HG03521 (cell line): ENCODE data around the gene VASH1.

ENCODE experiments used
- ATAC-seq: cut with Tn5 transposase; IDR thresholded peaks from one replicate; pipeline ENCODE4 v1.9.1; 2021; ENCODE audit warnings: mild to moderate bottlenecking, moderate library complexity; ENCODE audit not compliant: unreplicated experiment

VASH1 gene

DNA sequence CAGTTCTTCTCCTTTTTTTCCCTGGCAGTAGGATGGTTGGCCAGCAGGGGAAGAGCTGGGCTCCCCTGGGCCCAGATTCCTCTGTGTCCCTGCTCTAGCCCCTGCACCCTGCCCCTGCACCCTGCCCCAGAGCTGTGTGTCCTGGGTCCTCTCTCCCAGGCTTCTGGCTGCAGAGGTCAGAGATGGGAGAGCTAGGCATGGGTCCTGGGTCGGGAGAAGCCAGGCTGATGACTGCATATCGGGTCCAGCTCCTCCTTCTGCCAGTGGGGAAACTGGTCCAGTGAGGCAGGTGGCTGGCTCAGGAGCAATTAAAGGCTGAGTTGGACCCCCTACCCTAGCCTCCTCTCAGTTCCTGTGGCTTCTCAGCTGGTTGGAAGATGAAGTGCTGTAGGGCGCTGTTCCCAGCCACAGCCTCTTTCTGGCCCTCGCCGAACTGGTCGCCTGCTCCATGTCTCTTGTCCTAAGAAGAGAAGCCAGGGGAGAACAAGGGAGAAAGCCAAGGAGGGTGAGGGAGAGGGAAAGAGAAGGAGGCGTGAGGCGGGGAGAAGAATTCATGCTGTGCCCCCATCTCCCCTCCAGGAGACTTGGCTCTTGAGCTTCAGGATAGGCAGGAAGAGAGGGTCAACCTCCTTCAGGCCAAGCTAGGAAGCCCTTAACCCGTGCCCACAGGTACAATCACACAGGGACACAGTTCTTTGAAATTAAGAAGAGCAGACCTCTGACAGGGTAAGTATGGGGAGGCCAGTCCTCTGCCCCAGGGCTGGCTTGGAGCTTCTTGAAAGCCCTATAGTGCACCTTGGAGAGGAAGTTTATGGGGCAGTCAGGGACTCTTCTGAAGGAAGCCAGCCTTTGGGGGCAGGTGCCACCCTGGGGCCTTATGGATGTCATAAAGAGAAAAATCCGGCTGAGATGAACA is 9.5 kb downstream of the VASH1 start:
- ATAC-seq = no peak

DNA sequence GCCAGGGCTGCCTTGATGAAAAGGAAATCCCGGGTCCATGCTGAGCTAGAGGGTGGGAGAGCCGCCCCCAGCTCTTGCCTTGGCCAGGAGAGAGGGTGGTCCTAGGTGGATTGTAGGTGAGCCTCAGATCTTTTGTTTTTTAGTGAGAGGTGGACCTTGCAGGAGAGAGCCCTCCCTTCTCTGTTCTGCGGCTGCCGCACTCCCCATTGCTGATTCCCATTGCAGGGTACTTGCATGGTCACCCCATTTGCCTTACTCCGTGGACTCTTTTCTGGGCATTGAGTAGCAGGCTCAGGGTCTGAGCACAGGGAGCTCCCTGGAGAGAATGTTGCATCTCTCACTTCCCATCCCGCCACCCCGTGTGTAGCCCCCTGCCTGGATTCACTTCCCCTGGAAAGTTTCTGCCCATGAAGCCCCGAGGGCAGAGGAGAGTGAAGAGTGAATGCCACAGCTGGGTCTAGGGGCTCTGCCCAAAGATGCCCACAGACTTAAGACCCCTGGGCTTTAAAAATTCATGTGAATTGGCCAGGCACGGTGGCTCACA is 10.2 kb downstream of the VASH1 start:
- no peak for ATAC-seq

DNA sequence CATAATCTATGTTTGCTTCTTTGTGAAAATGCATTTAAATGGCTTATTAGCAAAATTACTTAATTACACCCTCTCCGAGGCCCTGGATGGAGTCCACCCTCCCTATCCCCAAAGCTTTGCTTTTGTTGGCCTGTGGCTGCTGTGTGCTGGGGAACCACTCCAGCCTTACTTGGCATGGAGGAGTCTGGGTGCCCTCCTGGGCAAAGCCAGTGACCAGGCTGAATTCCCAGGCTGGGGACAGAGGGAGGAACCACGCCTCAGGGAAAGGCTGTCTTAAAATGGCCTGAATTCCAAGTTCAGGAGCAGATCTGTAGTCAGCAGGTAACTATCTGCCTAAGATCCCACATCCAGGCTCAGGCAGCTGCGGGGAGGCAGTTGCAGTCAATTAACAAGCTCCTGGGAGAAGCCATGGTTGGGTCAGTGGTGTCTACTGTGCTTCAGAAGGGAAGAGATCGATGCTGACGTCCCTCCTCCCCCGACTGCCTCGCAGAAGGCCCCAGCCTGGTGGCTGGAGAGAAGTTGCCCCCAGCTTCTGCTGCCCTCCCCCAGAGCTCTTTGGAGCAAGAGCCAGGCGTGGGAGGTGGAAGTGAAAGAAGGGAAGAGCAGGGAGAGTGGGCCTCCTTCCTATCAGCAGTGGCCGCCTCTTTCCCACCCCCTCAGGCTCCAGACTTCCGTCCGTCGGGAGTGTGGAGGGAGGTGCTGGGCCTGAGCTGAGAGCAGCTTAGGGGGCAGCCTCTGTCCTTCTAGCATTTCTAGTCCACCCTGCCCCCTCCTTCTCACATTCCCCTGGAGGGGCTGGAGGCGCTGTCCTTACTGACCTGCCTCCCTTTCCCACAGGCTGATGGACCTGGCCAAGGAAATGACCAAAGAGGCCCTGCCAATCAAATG is 11.3 kb downstream of the VASH1 start:
- ATAC-seq = no peak

DNA sequence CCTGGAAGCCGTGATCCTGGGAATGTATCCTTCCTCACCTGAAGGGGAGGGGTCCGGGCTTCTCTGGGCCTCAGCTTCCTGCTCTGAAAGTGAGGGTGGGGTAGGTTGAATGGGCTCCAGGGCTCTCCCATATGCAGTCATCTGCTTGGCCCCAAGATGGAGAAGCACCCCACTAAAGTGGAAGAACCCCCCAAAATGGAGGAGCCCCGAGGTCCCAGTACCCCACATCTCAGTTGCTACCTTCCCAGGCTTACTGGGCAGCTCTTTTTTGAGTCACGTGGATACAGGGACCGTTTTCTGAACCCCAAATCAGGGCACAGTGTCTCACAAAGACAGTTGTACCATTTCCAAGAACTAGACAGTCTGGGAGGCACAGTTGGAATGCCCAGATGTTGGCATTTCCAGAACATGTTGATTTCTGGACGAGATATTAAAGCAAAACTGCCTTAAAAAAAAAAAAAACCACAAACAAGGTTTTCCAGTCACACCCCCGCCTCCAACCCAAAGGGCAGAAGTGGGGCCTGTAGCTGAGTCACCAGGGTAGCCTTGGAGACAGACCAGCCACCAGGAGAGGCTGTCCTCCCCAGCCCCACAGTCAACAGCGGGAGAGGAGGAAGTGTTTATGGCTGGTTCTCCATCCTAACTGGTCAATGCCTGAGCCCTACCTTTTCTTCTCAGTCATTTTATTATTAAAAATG is 12.1 kb downstream of the VASH1 start:
- ATAC-seq = no peak

DNA sequence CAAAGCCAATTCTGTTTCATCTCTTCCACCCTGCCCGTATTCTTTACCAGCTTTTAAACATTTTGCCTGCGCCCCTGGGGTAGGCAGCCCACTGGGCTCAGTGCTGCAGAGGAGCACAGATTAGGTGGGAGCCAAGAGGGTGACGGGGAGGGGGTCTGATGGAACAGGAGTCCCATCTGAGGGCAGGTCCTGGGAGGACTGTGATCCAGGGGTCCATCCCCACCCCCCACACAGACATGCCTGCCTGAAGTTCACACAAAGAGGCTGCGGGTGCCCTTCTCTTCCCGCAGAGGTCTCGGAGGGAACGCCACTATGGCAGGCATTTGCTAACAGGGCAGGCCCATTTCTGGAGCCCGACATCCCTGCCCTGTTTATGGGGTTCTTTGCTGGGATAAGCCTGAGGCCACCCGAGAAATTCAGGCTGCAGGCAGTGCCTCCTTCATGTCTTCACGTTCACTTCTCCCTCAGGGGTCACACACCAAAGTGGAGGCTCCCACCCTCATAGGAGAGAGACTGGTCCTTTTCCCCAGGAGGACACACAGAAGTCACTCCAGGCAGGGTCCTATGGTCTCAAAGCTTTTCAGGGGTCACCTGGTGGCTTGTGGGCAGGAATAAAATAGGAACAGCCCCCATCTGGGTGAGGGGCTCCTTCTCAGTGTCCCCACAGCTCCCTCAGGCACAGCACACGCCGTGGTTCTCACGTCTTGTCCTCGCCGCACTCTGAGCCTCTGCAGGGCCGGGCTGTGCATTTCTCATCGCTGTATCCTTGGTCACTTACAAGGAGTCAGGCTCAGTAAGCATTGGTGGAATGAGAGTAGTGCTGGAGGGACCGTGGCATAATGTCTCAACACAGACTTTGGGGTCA is 12.9 kb downstream of the VASH1 start:
- ATAC-seq = no peak

DNA sequence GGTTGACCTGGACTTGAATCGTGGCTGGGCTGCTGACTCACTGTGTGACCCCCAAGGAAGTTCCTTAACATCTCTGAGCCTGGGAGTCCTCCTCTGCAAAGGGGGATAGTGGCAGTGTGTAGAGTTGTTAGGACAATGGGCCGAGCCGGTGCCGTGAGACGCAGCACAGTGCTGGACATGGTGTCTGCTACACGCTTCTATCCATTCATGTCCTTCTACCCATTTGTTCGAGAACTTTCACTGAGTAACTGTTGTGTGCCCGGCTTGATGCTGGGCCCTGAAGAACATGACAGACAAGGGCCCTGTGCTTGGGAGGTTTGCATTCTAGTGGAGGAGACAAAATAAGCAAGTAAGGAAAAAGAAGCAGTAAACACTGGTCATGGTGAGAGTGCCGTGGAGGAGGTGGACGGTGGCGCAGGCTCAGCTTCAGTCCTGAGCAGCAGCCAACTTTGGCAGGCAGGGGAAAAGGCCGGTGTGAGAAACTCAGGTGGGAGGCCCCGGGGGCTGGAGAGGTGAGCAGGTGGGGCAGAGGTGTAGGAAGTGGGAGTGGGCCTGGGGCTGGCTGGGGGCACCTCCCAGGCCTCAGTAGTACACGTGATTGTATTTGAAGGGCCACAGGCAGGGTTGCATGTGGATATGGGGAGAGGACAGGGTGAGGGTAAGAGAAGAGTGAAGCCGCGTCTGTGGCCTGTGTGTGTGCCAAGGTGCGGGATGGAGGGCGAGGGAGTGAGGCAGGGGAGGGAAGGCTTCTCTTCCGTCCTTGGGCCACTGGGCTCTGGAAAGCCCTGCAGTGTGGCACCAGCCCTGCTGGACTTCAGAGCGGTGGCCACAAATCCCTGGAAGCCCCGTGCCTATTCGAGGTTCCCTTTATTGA is 13.8 kb downstream of the VASH1 start:
- ATAC-seq = no peak

DNA sequence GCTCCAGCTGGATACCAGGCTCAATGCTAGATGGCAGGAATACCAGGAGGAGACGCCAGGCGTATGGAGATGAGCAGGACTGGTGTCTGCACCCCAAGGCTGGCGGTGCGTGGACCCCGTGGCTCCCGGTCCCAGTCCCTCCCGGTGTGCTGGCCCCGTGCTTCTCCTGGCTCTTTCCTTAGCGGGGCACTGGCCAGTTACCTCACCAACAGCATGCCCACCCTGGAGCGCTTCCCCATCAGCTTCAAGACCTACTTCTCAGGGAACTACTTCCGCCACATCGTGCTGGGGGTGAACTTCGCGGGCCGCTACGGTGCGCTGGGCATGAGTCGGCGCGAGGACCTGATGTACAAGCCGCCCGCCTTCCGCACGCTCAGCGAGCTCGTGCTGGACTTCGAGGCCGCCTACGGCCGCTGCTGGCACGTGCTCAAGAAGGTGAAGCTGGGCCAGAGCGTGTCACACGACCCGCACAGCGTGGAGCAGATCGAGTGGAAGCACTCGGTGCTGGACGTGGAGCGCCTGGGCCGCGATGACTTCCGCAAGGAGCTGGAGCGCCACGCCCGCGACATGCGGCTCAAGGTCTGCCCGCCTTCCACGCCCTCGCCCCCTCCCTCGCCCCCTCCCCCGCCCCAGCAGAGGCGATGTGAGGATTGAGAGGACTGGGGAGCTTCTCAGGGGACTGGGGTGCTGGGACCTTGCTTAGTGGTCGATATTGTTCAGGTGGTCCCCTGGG is 14.6 kb downstream of the VASH1 start:
- ATAC-seq = no peak

DNA sequence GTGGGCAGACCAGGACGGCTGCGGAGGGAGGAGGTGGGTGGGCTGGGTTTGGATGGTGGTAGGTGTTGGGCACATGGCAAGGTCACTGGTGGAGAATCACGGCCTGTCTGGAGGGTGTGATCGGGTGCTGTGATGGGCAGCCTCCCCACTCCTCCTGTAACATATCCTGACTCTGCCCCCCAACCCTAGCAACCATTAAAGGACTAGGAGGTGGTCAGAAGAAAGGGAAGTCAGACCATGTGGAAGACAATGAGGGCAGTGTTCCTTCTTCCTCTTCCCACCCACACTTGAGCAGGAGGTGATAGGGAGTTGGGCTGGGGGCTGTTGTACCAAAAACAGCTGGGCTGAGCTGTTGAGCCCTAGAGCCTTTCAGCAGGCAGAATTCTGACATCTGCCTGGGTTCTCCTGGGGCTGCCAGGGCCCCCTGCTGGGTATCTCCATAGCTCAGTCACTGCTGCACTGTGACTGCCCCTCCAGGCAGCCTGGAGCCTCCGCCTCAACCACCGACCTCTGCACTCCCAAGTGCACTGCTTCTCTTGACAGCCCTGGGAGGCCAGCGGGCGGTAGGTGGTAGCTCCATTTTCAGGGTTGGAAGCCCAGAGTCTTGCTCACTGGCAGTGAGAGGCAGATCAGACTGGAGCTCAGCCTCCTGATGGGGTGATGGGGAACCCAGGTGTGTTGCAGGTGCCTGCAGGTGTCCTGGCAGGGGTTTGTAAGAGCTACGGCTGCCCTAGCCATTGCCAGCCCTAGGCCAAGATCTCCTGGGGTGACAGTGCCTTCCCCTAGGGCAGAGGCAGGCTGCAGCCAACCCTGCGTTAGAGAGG is 15.4 kb downstream of the VASH1 start:
- ATAC-seq = no peak

DNA sequence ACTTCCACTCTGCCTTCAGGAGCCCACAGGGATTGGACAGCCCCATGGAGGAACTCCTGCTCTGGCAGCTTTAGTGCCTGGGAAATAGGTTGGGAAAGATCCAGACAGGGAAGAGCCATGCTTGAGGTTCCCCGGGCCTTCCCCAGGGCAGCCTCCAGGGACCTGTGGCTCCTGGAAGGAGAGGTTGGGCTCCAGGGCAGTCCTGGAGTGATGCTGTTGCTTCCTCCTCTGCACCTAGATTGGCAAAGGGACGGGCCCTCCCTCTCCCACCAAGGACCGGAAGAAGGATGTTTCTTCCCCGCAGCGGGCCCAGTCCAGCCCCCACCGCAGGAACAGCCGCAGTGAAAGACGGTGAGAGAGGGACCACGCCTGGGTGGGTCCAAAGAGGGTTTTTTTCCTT is 16.5 kb downstream of the VASH1 start:
- no peak for ATAC-seq

DNA sequence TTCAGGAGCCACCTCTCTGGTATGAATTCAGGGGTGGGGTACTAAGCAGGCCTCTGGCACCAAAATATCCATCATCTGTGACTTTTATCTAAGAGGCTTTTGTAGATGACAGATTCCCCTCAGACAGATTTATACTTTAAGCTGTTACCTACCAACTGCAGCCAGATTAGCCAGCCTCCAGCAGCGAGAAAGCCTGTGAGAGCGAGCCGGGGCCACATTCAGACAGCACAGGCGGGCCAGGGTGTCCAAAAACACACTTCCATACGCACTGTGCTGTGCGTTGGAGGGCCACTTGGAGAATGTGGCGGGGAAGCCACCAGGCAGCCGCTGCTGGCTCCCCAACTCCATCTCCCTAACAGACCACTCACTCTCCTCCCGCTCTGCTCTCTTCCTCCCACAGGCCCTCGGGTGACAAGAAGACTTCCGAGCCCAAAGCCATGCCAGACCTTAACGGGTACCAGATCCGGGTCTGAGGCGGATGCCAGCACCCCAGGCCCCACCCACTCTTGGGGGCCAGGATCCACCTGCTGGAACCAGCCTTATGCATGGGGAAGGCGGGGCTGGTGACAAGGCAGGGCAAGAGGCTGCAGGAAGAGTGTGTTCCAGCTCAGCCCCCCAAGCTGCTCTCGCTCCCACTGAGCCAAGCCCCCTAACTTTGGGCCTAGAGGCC is 17.4 kb downstream of the VASH1 start:
- no peak for ATAC-seq

DNA sequence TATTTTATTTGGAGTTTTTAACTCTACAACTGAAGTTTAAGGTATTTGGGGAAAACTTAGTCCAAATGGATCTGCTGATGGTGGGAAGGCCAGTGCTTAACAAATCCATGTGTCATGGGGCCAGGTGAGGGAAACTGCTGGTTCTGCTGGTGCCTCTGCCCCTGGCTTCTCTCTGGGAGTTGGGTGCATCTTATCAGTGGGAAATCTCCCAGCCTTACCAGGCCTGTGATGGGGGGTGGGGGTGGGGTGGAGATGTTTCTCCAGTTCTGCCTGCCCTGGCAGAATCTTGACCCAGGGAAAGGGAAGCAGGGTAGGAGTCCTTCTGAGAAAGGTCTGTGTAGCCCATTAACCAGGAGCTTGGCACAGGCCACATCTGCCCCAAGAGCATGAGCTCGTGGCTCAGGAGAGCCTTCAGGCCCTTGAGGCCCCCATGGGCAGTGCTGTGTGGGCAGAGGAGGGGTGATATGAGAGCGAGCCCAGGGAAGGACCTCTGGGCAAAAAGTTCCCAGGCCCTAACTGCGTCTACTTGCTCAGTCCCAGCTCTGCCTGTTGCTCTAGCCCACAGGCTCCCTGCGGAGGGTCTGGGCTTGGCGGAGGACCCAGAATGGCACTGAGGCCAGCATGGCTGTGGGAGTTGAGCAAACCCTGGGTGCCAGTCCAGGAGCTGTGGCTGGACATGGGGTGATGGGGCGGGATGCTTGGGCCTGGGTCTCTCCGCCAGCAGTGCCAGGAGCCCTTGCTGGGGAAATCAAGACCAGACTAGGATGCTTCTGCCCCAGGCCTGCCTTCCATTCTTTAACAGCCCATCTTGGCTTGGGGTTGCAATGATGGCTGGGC is 18.2 kb downstream of the VASH1 start:
- ATAC-seq = no peak

DNA sequence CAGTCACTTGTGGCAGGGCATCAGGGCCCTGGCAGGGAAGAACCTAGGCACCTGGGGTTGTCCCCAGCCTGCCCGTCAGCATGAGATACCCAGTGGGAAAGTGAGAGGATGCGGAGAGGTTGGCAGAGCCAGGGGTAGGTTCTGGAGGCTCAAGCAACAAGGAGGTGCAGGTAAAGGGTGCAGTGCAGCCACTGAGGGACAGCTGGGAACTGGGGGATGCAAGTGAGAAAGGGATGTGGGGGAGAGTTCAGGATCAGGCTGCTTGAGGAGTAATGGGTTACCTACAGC is 18.7 kb downstream of the VASH1 start:
- ATAC-seq = no peak

DNA sequence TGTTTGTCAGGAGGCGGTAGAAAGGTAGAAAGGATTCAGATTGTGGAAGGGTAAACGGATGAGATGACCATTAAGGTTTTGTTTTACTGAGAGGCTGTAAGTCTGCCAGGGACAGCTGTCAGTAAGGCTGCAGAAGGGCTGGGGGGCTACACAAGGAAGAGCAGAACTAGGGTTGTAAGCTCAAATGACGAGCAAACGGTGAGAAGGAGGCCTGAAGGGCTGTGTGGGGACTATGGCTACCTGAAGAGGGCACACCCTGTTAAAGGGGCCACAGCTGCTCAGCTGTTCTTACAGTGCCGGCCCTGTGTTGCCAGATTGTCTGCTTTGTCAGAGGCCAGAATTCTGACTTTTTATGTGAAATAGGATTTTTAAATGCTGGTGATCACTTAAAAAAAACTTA is 19.1 kb downstream of the VASH1 start:
- no peak for ATAC-seq

DNA sequence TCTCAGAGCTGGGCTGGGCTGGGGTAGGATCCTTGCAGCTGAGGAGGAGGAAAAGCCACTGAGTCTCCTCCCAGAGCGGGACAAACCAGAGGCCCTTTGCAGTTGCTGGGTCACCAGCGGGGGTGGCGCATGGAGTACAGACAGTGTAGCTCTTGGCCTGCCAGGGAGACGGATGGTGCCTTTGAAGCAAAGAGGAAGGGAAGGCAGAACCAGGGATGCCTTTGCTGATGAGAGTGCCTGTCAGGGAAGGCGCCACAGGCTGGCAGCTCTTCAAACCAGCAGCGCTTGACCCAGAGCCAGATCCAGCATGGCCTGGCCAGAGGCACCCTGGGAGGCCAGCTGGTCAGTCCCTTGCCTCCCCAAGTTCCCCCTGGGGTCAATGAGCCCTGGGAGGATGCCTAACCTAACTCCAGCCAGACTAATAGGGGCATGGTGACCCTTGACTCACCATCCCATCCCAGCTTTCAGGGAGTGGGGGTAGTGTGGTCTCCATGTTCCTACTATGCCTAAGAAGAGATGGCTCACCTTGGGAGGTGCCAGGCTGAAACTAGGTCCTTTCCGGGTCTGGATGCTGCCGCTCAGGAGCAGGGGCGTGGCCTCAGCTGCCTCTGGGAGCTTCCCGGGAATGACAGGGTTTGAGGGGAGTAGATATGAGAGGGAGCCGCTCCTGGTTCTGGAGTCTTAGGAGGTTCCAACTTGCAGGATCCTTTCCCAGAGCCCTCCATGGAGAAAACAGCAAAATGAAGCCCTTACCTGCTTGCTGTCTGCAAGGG is 19.8 kb downstream of the VASH1 start:
- no peak for ATAC-seq

DNA sequence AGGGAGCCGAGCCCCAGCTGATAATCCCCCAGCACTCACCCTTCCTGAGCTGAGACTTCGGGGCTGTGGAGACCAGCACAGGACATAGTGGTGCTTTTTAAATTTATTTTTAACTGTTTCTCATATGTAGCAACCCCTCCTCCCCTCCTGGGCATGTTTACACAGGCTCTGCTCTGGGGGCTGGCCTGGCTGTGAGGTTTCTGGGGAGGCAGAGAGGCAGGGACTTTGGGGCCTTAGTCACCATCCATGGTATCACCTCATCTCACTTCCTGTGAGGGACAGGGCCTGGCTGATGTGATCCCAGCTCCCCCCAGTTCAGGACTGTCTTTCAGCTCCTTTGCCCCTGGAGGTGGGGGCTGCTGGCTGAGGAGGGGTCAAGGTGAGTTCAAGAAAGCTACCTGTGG is 20.4 kb downstream of the VASH1 start:
- ATAC-seq = no peak
